ENCODE results near the gene SAMD11.

DNA sequence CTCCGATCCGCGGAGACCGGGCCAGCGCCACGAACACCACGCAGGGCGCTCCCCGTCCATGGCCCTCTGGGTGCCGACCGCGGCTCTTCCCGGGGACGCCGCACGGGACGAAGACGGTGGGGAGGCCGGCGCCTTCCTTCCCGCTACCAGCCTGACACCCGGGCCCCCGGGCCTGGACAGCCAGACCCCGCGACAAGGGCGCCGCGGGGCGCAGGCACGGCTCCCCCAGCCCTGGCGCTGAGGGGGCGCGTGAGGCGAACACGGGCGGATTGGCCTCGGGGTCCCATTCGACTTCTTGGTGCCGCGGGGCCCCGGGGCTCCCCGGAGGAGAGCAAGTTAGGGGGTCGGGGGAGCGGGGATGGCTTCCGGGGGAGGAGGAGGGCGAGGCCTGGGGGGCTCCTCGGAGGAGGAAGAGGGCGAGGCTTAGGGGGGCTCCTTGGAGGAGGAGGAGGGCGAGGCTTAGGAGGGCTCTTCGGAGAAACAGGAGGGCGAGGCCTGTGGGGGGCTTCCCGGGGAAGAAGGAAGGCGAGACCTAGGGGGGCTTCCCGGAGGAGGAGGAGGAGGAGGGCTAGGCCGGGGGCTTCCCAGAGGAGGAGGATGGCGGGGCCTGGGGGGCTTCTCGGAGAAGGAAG is 36.1 kb downstream of the SAMD11 start:
- TF ChIP-seq, protein P1, sequence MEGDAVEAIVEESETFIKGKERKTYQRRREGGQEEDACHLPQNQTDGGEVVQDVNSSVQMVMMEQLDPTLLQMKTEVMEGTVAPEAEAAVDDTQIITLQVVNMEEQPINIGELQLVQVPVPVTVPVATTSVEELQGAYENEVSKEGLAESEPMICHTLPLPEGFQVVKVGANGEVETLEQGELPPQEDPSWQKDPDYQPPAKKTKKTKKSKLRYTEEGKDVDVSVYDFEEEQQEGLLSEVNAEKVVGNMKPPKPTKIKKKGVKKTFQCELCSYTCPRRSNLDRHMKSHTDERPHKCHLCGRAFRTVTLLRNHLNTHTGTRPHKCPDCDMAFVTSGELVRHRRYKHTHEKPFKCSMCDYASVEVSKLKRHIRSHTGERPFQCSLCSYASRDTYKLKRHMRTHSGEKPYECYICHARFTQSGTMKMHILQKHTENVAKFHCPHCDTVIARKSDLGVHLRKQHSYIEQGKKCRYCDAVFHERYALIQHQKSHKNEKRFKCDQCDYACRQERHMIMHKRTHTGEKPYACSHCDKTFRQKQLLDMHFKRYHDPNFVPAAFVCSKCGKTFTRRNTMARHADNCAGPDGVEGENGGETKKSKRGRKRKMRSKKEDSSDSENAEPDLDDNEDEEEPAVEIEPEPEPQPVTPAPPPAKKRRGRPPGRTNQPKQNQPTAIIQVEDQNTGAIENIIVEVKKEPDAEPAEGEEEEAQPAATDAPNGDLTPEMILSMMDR (IDR thresholded peaks at IDR 0.05 in 2 of 3, conservative IDR thresholded peaks at IDR 0.05 in 1 of 3; ENCODE audit: borderline replicate concordance in 1 of 3, insufficient read depth in 1 of 3, low read depth in 2 of 3, low read length in 2 of 3) = no peak
- TF ChIP-seq POLR2A (IDR thresholded peaks at IDR 0.05; ENCODE audit: borderline replicate concordance, extremely low read depth, insufficient read depth, insufficient read length) (no peak), YY1 (IDR thresholded peaks at IDR 0.05; ENCODE audit: extremely low read depth, insufficient replicate concordance, low read depth, low read length) (no peak), TCF7L2 (IDR thresholded peaks at IDR 0.05; ENCODE audit: borderline replicate concordance, extremely low read depth, insufficient read depth, insufficient read length) (no peak), ZNF274 (IDR thresholded peaks at IDR 0.05; ENCODE audit: low read depth, low read length) (no peak), RAD21 (IDR thresholded peaks at IDR 0.05; ENCODE audit: low read depth) (no peak)
- TF ChIP-seq, protein P2, sequence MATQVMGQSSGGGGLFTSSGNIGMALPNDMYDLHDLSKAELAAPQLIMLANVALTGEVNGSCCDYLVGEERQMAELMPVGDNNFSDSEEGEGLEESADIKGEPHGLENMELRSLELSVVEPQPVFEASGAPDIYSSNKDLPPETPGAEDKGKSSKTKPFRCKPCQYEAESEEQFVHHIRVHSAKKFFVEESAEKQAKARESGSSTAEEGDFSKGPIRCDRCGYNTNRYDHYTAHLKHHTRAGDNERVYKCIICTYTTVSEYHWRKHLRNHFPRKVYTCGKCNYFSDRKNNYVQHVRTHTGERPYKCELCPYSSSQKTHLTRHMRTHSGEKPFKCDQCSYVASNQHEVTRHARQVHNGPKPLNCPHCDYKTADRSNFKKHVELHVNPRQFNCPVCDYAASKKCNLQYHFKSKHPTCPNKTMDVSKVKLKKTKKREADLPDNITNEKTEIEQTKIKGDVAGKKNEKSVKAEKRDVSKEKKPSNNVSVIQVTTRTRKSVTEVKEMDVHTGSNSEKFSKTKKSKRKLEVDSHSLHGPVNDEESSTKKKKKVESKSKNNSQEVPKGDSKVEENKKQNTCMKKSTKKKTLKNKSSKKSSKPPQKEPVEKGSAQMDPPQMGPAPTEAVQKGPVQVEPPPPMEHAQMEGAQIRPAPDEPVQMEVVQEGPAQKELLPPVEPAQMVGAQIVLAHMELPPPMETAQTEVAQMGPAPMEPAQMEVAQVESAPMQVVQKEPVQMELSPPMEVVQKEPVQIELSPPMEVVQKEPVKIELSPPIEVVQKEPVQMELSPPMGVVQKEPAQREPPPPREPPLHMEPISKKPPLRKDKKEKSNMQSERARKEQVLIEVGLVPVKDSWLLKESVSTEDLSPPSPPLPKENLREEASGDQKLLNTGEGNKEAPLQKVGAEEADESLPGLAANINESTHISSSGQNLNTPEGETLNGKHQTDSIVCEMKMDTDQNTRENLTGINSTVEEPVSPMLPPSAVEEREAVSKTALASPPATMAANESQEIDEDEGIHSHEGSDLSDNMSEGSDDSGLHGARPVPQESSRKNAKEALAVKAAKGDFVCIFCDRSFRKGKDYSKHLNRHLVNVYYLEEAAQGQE (IDR thresholded peaks at IDR 0.05; ENCODE audit: low read depth) = no peak
- TF ChIP-seq, protein P3, sequence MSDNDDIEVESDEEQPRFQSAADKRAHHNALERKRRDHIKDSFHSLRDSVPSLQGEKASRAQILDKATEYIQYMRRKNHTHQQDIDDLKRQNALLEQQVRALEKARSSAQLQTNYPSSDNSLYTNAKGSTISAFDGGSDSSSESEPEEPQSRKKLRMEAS (IDR thresholded peaks at IDR 0.05) = no peak
